GM21786 (cell line): ENCODE results near the gene CERS1.

Experiments used
- ATAC-seq: cut with Tn5 transposase; IDR thresholded peaks from one replicate; pipeline ENCODE4 v1.9.1; 2021; ENCODE audit not compliant: unreplicated experiment

CERS1 gene, protein sequence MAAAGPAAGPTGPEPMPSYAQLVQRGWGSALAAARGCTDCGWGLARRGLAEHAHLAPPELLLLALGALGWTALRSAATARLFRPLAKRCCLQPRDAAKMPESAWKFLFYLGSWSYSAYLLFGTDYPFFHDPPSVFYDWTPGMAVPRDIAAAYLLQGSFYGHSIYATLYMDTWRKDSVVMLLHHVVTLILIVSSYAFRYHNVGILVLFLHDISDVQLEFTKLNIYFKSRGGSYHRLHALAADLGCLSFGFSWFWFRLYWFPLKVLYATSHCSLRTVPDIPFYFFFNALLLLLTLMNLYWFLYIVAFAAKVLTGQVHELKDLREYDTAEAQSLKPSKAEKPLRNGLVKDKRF

GRCh38 chr19:18895824-18896341 lies at the start of gene CERS1:
Gene CERS1, minus strand, starts transcription at chr19:18896158. Its CDS starts 86 bp downstream, at chr19:18896072.
- no peak for ATAC-seq

DNA sequence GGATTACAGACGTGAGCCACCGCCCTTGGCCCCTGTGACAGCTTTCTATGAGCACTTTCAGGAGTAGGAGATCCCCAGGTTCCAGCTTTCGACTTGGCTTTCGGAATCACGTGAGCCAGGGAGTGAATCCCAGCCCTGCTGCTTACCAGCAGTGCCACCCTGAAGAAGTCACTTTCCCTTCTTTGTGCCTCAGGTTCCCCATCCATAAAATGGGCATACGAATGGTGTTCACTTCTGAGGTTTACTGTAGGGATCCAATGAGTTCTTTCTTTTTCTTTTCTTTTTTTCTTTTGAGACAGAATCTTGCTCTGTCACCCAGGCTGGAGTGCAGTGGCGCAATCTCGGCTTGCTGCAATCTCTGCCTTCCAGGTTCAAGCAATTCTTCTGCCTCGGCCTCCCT lies 49.3 kb upstream of the CERS1 start:
- ATAC-seq = no peak

GRCh38 chr19:18943465-18943864 lies 47.5 kb upstream of the CERS1 start:
- ATAC-seq = no peak

DNA sequence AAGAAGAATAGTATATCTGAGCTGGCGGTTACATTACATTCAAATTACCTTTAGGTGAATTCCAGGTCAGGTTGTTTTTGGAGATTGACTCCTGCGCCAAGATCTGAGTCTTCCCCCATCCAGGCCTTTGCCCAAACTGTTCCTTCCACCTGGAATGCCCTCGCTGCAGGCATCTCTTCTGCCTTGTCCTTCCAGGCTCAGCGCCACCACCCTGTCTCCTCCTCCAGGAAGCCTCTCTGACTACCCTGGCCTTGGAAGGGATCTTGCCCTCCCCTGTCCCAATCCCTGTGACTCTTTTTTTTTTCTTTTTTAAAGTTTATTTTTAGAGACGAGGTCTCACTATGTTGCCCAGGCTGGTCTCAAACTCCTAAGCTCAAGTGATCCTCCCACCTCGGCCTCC lies 46.7 kb upstream of the CERS1 start:
- ATAC-seq = no peak

GRCh38 chr19:18941628-18942354 lies 45.8 kb upstream of the CERS1 start:
- ATAC-seq = no peak

DNA sequence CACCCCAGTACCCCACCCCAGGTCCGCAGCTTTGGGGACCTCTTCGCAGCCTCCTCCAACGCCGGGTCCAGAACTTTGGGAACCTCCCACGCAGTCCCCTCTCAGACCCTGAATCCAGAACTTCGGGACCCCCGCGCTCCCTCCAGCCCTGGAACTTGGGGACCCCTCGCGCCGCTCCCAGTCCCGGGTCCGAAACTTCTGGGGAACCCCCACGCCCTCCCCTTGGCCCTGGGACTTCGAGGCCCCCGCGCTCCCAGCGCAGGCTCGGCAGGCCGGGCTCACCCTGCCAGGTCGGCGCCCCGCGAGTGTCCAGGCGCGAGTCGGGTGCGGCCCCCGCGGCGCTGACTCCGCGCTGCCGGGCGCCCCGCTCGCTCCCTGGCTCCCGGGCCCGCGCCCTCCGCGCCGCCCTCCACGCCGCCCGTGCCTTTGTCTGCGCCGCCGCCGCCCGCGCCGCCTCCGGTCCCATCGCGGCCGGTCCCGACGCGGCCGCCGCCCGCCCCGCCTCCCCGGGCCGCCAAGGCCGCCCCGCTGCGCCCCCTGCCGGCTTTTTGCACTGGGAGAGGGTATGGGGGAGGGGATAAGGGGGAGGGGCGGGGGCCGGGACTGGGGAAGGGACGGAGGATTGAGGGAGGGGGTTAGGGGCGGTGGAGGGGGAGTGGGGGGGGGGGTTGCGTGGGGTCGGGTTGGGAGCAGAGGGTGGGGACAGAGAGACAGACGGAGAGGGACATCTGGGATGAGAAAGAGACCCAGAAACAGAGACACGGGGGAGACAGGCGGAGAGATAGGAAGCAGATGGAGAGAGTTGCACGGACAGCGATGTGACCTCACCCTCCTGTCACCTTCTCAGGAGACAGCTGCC lies 45.0 kb upstream of the CERS1 start, which contains the start of gene HOMER3:
TSS of gene HOMER3 (minus strand) at position 449 of the 859 bp plus-strand sequence. CDS start 2,235 bp downstream, outside the sequence.
- ATAC-seq = no peak

DNA sequence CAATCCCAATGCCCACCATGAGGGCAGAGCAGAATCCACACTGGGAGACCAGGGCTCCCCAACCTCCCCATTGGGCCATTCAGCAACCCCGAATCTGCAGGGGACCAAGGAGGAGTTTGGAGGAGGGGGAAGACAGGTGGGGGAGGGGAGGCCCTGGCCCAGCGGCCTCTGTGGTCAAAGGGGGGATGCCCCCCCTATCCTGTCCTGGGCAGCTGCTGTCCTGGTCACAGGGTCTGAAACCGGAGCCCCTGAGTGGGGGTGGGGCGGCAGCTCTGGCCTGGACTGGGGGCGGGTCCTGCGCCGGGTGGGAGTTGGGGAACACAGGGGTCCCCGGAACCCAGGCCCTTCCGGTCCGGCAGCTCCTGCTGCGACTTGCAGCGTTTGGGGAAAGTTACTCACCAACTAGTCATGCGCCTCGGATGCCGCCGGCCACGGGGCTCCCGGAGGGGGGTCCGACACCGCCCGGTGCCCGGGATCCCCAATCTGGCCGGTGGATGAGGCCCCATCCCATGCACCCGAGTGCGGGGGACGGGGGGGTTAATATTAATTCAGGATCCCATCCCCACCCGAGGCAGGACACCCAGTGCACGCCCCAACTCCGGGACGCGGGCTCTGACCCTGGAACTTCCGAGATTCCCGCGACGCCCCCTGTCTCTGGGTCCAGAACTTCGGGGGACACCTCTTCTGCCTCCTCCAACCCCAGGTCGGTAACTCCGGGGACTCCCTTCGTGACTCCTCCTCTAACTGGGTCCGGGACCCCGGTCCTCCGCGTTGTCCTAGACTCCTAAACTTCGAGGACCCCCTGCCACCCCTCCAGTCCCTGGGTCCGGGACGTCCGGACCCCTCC lies 44.2 kb upstream of the CERS1 start:
- no peak for ATAC-seq

DNA sequence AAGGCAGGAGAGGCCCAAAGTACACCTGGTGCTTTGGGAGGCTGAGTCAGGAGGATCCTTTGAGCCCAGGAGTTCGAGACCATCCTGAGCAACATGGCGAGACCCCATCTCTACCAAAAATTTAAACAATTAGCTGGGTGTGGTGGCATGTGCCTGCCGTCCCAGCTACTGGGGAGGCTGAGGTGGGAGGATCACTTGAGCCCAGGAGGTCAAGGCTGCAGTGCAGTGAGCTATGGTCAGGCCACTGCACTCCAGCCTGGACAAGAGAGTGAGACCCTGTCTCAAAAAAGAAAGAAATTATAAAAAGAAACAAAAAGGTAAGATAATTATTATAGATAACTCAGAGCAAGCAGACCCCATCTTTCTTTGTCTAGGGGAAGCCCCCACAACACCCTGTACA lies 43.2 kb upstream of the CERS1 start:
- ATAC-seq = no peak

DNA sequence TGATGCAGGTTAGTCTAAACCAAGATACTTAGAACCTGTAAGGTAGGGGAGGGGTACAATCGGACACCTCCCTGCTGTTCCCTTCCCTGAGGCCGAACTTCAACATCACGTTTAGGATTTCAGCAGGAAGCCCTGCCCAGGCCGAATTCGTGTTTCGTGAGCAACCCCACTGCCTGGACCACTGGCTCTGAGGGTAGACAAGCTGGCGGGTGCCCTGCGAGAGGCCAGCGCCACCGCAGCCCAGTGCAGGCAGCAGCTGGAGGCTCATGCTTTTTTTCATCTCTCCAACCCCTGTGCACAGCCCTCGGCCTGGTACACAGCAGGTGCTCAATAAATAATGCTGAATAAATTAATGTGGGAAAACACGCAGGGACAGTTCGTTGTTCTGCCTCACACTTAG lies 37.3 kb upstream of the CERS1 start:
- ATAC-seq = no peak

GRCh38 chr19:18932216-18932841 lies 36.4 kb upstream of the CERS1 start:
- ATAC-seq = no peak

DNA sequence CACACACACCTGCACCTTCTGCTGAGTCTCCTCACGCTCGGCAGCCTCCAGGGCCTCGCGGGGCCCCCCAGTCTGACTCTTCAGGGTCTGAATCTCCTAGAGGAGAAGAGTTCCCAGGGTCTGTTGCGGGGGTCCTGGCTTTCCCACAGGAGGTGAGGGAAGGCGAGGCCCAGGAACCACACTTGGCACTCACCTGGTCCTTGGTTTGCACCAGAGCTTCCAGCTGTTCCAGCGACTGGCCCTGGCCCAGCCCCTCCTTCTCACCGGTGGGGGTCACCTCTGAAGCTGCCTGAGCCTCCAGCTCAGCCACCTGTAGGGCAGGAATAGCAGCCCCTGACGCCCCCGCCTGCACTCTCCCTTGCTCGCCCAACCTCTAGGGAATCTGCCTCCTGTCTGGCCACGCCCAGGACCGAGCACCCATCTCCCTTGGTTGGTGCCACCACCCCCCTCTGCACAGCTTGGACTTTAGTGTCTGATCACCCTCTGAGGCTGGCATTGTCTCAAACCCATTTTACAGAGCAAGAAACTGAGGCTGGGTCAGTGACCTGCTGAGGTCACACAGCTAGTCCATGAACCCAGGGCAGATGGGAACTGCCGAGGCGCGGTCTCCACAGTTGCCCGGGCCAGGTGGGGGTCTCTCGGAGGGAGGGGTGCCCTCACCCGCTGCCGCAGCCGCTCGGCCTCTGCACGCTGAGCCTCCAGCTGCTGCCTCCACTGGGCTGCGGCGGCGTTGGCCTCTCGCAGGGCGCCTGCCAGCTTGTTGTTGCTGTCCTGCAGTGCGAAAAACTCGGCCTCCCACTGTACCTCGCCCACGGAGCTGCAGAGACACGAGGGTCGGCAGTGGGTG lies 35.6 kb upstream of the CERS1 start:
- no peak for ATAC-seq

GRCh38 chr19:18929311-18929710 lies 33.4 kb upstream of the CERS1 start:
- no peak for ATAC-seq

DNA sequence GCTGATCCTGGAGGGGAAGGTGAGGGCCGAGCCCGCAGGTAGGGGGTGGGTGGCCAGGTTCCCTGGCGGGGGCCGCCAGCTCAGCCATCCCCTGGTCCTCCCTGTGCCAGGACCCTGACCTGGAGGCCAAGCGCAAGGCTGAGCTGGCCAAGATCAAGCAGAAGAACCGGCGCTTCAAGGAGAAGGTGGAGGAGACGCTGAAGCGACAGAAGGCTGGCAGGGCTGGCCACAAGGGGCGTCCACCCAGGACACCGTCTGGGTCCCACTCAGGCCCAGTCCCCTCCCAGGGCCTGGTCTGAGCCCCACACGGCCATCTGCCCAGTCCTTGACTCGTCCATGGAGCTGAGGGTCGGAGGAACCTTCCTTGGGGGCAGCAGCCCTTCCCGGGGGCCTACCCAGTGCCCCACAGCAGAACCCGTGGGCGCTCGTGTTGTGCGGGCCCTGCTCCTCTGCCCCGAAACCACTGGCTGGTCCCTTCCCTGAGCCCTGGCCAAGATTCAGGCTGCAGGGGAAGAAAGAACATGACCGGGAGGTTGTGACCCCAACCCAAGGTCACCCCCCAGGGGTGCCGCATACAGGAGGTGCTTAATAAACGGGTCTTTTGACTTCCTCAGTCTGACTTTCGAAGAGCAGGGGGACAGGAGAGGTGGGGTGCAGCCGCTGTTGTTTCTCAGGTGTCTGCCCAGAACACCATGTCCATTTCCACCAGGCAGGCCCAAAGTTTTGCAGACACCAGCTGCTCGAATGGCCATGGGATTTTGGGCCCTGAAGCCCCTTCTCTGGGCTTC lies 32.3 kb upstream of the CERS1 start:
- no peak for ATAC-seq

GRCh38 chr19:18924684-18925213 lies 28.8 kb upstream of the CERS1 start:
- ATAC-seq = no peak

GRCh38 chr19:18922228-18922985 lies 26.4 kb upstream of the CERS1 start:
- ATAC-seq = no peak

- no peak for ATAC-seq
Measured at GRCh38 chr19:18921593-18921992, 25.6 kb upstream of the CERS1 start.

DNA sequence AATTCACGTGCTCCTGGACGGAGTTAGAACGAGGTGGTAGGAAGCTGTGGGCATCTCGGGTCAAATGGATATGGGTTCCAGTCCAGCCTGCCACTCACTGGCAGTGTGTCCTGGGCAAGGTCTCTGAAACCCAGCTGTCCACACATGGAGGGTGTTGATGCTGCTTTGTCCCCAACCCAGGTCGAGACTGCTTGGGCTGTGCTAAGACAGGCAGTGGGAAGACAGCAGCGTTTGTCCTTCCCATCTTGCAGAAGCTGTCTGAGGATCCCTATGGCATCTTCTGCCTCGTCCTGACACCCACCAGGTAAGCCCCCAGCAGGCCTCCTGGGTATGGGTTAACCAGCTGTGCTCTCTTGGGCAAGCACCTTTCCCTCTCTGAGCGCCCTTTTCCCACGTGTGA lies 24.4 kb upstream of the CERS1 start:
- no peak for ATAC-seq
